ENCODE measurements around the gene TOR1A.

DNA sequence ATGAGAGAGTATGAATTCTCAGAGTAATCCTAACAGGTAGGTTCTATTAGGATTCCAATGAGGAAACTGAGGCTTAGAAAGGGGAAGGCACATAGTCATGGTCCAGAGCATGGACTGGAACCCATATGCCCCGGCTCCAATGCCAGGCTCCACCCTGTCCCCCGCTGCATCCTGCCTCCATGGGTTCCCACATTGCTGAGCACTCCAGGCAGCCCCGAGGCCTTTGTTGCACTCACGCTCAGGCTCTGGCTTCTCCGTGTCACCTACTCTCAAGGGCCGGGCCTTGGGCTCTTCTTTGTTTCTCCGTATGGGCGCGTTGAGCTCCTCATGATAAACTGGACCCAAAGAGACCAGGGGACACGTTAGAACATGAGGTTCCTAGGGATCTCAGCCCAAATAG is 5.0 kb upstream of the TOR1A start:
- TF ChIP-seq, protein P1, sequence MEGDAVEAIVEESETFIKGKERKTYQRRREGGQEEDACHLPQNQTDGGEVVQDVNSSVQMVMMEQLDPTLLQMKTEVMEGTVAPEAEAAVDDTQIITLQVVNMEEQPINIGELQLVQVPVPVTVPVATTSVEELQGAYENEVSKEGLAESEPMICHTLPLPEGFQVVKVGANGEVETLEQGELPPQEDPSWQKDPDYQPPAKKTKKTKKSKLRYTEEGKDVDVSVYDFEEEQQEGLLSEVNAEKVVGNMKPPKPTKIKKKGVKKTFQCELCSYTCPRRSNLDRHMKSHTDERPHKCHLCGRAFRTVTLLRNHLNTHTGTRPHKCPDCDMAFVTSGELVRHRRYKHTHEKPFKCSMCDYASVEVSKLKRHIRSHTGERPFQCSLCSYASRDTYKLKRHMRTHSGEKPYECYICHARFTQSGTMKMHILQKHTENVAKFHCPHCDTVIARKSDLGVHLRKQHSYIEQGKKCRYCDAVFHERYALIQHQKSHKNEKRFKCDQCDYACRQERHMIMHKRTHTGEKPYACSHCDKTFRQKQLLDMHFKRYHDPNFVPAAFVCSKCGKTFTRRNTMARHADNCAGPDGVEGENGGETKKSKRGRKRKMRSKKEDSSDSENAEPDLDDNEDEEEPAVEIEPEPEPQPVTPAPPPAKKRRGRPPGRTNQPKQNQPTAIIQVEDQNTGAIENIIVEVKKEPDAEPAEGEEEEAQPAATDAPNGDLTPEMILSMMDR (conservative IDR thresholded peaks at IDR 0.05; ENCODE audit: low read length): no peak
- TF ChIP-seq EZH2phosphoT487 (IDR thresholded peaks at IDR 0.05; ENCODE audit: borderline replicate concordance): no peak
